Ishikawa (cell line): ENCODE results near the gene LCE5A.

Experiments
- CEBPB ChIP-seq: IDR thresholded peaks from 2 replicates; pipeline ENCODE4 v1.6.1; 2012
- CREB1 ChIP-seq: IDR thresholded peaks from 2 replicates; pipeline ENCODE4 v1.6.1; 2012; ENCODE audit warnings: low read depth
- EP300 ChIP-seq: IDR thresholded peaks from 2 replicates; pipeline ENCODE4 v1.6.1; 2012; ENCODE audit warnings: borderline replicate concordance
- FOXM1 ChIP-seq: IDR thresholded peaks from 2 replicates; pipeline ENCODE4 v1.6.1; 2012; ENCODE audit warnings: low read depth, borderline replicate concordance
- MAX ChIP-seq: IDR thresholded peaks from 2 replicates; pipeline ENCODE4 v1.6.1; 2012
- RAD21 ChIP-seq: IDR thresholded peaks from 2 replicates; pipeline ENCODE4 v1.6.1; 2012; ENCODE audit warnings: low read depth
- TAF1 ChIP-seq: IDR thresholded peaks from 2 replicates; pipeline ENCODE4 v1.6.1; 2012; ENCODE audit warnings: low read depth, mild to moderate bottlenecking
- TCF12 ChIP-seq: IDR thresholded peaks from 2 replicates; pipeline ENCODE4 v1.6.1; 2012; ENCODE audit warnings: low read depth
- TEAD4 ChIP-seq: IDR thresholded peaks from 2 replicates; pipeline ENCODE4 v1.6.1; 2012
- USF1 ChIP-seq: IDR thresholded peaks from 2 replicates; pipeline ENCODE4 v1.6.1; 2012
- YY1 ChIP-seq: IDR thresholded peaks from 2 replicates; pipeline ENCODE4 v1.6.1; 2012; ENCODE audit warnings: low read depth
- ZBTB7A ChIP-seq: IDR thresholded peaks from 2 replicates; pipeline ENCODE4 v1.6.1; 2012; ENCODE audit warnings: low read depth
- TF ChIP-seq, protein P1 (sequence below): IDR thresholded peaks from 2 replicates; pipeline ENCODE4 v1.6.1; 2012; ENCODE audit warnings: low read depth, mild to moderate bottlenecking

GRCh38 chr1:152510503-152510902, at the start of gene LCE5A:
- TF ChIP-seq RAD21 (no peak), EP300 (no peak), CEBPB (no peak), FOXM1 (no peak), TAF1 (no peak), USF1 (no peak), MAX (no peak), TEAD4 (no peak), CREB1 (no peak), TCF12 (no peak), YY1 (no peak), ZBTB7A (no peak)
- TF ChIP-seq, protein P1, sequence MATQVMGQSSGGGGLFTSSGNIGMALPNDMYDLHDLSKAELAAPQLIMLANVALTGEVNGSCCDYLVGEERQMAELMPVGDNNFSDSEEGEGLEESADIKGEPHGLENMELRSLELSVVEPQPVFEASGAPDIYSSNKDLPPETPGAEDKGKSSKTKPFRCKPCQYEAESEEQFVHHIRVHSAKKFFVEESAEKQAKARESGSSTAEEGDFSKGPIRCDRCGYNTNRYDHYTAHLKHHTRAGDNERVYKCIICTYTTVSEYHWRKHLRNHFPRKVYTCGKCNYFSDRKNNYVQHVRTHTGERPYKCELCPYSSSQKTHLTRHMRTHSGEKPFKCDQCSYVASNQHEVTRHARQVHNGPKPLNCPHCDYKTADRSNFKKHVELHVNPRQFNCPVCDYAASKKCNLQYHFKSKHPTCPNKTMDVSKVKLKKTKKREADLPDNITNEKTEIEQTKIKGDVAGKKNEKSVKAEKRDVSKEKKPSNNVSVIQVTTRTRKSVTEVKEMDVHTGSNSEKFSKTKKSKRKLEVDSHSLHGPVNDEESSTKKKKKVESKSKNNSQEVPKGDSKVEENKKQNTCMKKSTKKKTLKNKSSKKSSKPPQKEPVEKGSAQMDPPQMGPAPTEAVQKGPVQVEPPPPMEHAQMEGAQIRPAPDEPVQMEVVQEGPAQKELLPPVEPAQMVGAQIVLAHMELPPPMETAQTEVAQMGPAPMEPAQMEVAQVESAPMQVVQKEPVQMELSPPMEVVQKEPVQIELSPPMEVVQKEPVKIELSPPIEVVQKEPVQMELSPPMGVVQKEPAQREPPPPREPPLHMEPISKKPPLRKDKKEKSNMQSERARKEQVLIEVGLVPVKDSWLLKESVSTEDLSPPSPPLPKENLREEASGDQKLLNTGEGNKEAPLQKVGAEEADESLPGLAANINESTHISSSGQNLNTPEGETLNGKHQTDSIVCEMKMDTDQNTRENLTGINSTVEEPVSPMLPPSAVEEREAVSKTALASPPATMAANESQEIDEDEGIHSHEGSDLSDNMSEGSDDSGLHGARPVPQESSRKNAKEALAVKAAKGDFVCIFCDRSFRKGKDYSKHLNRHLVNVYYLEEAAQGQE, result no peak
